Measurements from ENCODE around the gene HEMK1. TPM values are rescaled to one million over a fixed set of nuclear protein-coding genes. Genes with fewer than 3 reads are reported as not detected.

Gene HEMK1
- total and polyA plus RNA-seq, 2 of the 4 experiments (the other 2 are of a cell fraction), result 17.2 to 20.8 TPM

DNA sequence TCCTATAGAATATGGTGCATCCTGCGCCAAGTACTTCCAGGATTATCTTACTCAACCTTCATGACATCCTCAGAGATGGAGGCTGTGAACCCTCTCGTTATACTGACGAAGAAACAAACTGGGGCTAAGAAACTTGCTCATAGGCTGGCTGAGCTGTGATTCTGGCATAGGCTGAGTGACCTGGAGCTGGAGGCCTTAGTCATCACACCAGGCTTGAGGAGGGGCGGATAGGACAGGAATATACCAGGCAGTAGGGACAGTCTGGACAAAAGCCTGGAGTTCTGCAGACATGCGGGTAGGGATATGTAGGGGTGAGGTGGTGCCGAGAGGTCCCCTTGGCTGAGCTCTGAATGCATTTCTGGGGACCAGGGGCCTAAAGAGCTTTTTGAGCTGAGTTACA is 18.1 kb downstream of the HEMK1 start:
- Histone ChIP-seq H3K14ac (replicated peaks; ENCODE audit: low read depth, low read length) (no peak overlapping the region), H4K20me1 (ENCODE audit: insufficient read depth, low read length) (no peaks in the 10 kb centered on the region), H3K79me1 (ENCODE audit: low read depth in 1 of 2, low read length in 2 of 2) (no peaks in the 10 kb centered on the region), H2BK20ac (ENCODE audit: low read depth, low read length) (no peak overlapping the region), H3K23ac (ENCODE audit: low read depth, low read length) (no peak overlapping the region), H3K9me1 (ENCODE audit: insufficient read depth, low read length) (0 out of 2 replicates have a peak, but pooled peaks cover 3% of the 10 kb centered on the region), H3K27ac (ENCODE audit: insufficient read depth, low read length) (no peak overlapping the region), H3K4me2 (ENCODE audit: low read depth, low read length) (no peak overlapping the region), H3K27me3 (ENCODE audit: control insufficient read depth, insufficient read depth, low read length) (no peaks in the 10 kb centered on the region), H3K56ac (ENCODE audit: extremely low read depth, insufficient read depth, low read length) (no peak overlapping the region), H2BK120ac (ENCODE audit: low read depth, low read length) (no peak overlapping the region), H2BK15ac (ENCODE audit: low read depth, low read length) (no peak overlapping the region), H4K8ac (ENCODE audit: low read depth in 2 of 2, low read length in 2 of 2) (no peak overlapping the region), H2AK5ac (ENCODE audit: low read depth, low read length) (no peak overlapping the region), H3K4me3 (ENCODE audit: insufficient read depth, low read depth, low read length) (no peak overlapping the region), H2AFZ (replicated peaks; ENCODE audit: low read length, poor library complexity) (no peak overlapping the region), H3K4ac (ENCODE audit: low read depth, low read length) (no peak overlapping the region), H3K18ac (ENCODE audit: low read depth, low read length) (no peak overlapping the region), H4K5ac (ENCODE audit: low read depth, low read length) (no peak overlapping the region), H2BK5ac (ENCODE audit: low read depth, low read length, poor library complexity, severe bottlenecking) (no peak overlapping the region), H4K91ac (ENCODE audit: insufficient read depth, low read depth, low read length) (no peak overlapping the region), H3K9ac (ENCODE audit: low read depth, low read length) (no peak overlapping the region), H3K9me3 (ENCODE audit: control insufficient read depth, insufficient read depth, low read length) (no peaks in the 10 kb centered on the region), H3K4me1 (ENCODE audit: control insufficient read depth, insufficient read depth, low read length) (no peaks in the 10 kb centered on the region; the same call in 1 of the 2 replicates), H2AK9ac (replicated peaks; ENCODE audit: low read depth, low read length, poor library complexity) (no peak overlapping the region), H3K36me3 (ENCODE audit: control insufficient read depth, insufficient read depth, low read length) (peaks cover 4% of the 10 kb centered on the region; the same call in 1 of the 2 replicates)
- in situ Hi-C loops (cut with MboI; ENCODE audit: low sequenced_read_pairs) (no loop called here), intact Hi-C loops (cut with micrococcal nuclease) (no loop called here), dilution Hi-C loops (cut with HindIII; ENCODE audit: low sequenced_read_pairs, unreplicated experiment) (no loop called here)
- BruUV-seq (replicated peaks), result no TSS peak
- 80% methylated on average over 2 of the region's 6 CpGs; no CpG with 5 or more reads in 1 of the 2 experiments for WGBS, 2 experiments (ENCODE audit: extremely low coverage in 2 of 2, insufficient read length in 1 of 2)
- CTCF ChIA-PET, result interaction anchor here (0.6 kb wide), 1 partner anchor 45 kb away, joined by 3 read pairs; no protein-coding TSS in a partner anchor
- ATAC-seq (ENCODE audit: low read depth), result no peak; the same call in 1 of the 2 replicates
- POLR2A ChIA-PET (ENCODE audit: unreplicated experiment), result no interaction called here
- TF ChIP-seq, protein P1, sequence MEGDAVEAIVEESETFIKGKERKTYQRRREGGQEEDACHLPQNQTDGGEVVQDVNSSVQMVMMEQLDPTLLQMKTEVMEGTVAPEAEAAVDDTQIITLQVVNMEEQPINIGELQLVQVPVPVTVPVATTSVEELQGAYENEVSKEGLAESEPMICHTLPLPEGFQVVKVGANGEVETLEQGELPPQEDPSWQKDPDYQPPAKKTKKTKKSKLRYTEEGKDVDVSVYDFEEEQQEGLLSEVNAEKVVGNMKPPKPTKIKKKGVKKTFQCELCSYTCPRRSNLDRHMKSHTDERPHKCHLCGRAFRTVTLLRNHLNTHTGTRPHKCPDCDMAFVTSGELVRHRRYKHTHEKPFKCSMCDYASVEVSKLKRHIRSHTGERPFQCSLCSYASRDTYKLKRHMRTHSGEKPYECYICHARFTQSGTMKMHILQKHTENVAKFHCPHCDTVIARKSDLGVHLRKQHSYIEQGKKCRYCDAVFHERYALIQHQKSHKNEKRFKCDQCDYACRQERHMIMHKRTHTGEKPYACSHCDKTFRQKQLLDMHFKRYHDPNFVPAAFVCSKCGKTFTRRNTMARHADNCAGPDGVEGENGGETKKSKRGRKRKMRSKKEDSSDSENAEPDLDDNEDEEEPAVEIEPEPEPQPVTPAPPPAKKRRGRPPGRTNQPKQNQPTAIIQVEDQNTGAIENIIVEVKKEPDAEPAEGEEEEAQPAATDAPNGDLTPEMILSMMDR (conservative IDR thresholded peaks at IDR 0.05; ENCODE audit: low read depth, low read length), result no peak
- TF ChIP-seq MXI1 (IDR thresholded peaks at IDR 0.05; ENCODE audit: borderline replicate concordance, low read depth, low read length) (no peak), POLR2A (IDR thresholded peaks at IDR 0.05; ENCODE audit: low read depth, low read length) (no peak), CHD1 (IDR thresholded peaks at IDR 0.05; ENCODE audit: low read depth, low read length) (no peak), MAFK (IDR thresholded peaks at IDR 0.05; ENCODE audit: low read depth, low read length) (no peak), RAD21 (IDR thresholded peaks at IDR 0.05; ENCODE audit: low read length) (no peak), CEBPB (IDR thresholded peaks at IDR 0.05; ENCODE audit: low read depth, low read length) (no peak), RCOR1 (IDR thresholded peaks at IDR 0.05; ENCODE audit: insufficient replicate concordance, low read length) (no peak), NFE2L2 (IDR thresholded peaks at IDR 0.05; ENCODE audit: low read depth, low read length) (no peak), MAZ (IDR thresholded peaks at IDR 0.05; ENCODE audit: borderline replicate concordance, low read depth, low read length) (no peak), BHLHE40 (IDR thresholded peaks at IDR 0.05; ENCODE audit: low read depth, low read length) (no peak), RFX5 (IDR thresholded peaks at IDR 0.05; ENCODE audit: low read depth, low read length) (no peak), FOS (IDR thresholded peaks at IDR 0.05; ENCODE audit: low read depth, low read length) (no peak), SMC3 (IDR thresholded peaks at IDR 0.05; ENCODE audit: low read depth, low read length) (no peak)
- TF ChIP-seq, protein P2, sequence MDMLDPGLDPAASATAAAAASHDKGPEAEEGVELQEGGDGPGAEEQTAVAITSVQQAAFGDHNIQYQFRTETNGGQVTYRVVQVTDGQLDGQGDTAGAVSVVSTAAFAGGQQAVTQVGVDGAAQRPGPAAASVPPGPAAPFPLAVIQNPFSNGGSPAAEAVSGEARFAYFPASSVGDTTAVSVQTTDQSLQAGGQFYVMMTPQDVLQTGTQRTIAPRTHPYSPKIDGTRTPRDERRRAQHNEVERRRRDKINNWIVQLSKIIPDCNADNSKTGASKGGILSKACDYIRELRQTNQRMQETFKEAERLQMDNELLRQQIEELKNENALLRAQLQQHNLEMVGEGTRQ (IDR thresholded peaks at IDR 0.05; ENCODE audit: low read depth, low read length), result no peak
- TF ChIP-seq, protein P3, sequence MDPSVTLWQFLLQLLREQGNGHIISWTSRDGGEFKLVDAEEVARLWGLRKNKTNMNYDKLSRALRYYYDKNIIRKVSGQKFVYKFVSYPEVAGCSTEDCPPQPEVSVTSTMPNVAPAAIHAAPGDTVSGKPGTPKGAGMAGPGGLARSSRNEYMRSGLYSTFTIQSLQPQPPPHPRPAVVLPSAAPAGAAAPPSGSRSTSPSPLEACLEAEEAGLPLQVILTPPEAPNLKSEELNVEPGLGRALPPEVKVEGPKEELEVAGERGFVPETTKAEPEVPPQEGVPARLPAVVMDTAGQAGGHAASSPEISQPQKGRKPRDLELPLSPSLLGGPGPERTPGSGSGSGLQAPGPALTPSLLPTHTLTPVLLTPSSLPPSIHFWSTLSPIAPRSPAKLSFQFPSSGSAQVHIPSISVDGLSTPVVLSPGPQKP (IDR thresholded peaks at IDR 0.05; ENCODE audit: borderline replicate concordance, low read depth, low read length), result no peak
- DNase-seq, result peak; percentile 24
